HepG2 (cell line): ENCODE results near the gene HAUS7. TPM values are rescaled to one million over a fixed set of nuclear protein-coding genes. Genes with fewer than 3 reads are reported as not detected.

Source experiments
- ATAC-seq: fragments of 200-7000 bp; cut with Tn5 transposase; 3 replicates; pipeline ENCODE4 v1.9.1; 2020; ENCODE audit warnings: mild to moderate bottlenecking, moderate library complexity
- BruUV-seq: library from RNA; stranded (reverse); fragments of 400-500 nt; replicated peaks from 2 replicates; lab custom pipeline; 2021; lab: Mats Ljungman, UMichigan
- CTCF ChIA-PET: fragments of 300-600 bp; formaldehyde crosslinking; extraction: SDS; loops from one replicate; lab custom pipeline; 2021; ENCODE audit warnings: low total read pairs, inconsistent platforms, low intra/inter-chr PET ratio; lab: Yijun Ruan, JAX
- POLR2A ChIA-PET: fragments of 350-600 bp; sonication (Branson Sonifier 250); formaldehyde crosslinking; loops from one replicate; lab custom pipeline; 2020; ENCODE audit warnings: antibody characterized with exemption, inconsistent platforms; lab: Yijun Ruan, JAX
- DNase-seq: peaks from one replicate; pipeline ENCODE4 v3.0.0-alpha.2; 2015; ENCODE audit warnings: low spot score
- FAIRE-seq: peaks from 3 replicates; lab custom pipeline; 2011; peaks lifted over from hg19 to GRCh38; lab: Jason Lieb, UNC
- H2AFZ ChIP-seq: one replicate; pipeline ENCODE4 v1.6.1; 2011; ENCODE audit warnings: low read length, inconsistent platforms
- H3K27ac ChIP-seq: fragments of 300-600 bp; 3 replicates; pipeline ENCODE4 v1.8.0; 2011; ENCODE audit warnings: mixed run types, mild to moderate bottlenecking, mixed read lengths, low read length, inconsistent platforms; ENCODE audit not compliant: insufficient read depth; ENCODE audit errors: extremely low read length
- H3K27me3 ChIP-seq, 2 experiments: fragments of 200-600 bp in 1 of 2; 2 replicates in 1 of 2; 3 replicates in 1 of 2; pipeline versions ENCODE4 v1.6.0 to v1.8.0; 2011; ENCODE audit warnings: low read length in 2 of 2, mild to moderate bottlenecking in 2 of 2, moderate library complexity in 2 of 2, inconsistent platforms in 1 of 2; ENCODE audit not compliant: insufficient read depth in 2 of 2, control insufficient read depth in 1 of 2
- H3K36me3 ChIP-seq, 2 experiments: fragments of 200-600 bp in 1 of 2; replicated peaks in 1 of 2; 2 replicates in 1 of 2; 3 replicates in 1 of 2; pipeline versions ENCODE4 v1.5.1 to v1.8.0; 2011; ENCODE audit warnings: low read length in 2 of 2, inconsistent platforms in 1 of 2; ENCODE audit not compliant: insufficient read depth in 2 of 2, control insufficient read depth in 1 of 2
- H3K4me1 ChIP-seq: 2 replicates; pipeline ENCODE4 v1.5.1; 2012; ENCODE audit warnings: low read length, inconsistent platforms; ENCODE audit not compliant: insufficient read depth
- H3K4me2 ChIP-seq: 2 replicates; pipeline ENCODE4 v1.6.0; 2011; ENCODE audit warnings: low read depth, low read length, inconsistent platforms
- H3K4me3 ChIP-seq, 3 experiments: fragments of 200-600 bp in 1 of 3; sonication (generic), shearing (Covaris generic) in 1 of 3; replicated peaks in 1 of 3; 2 replicates each; pipeline ENCODE4 v1.5.1; 2011 to 2016; ENCODE audit warnings: low read length in 3 of 3, inconsistent platforms in 2 of 3, low read depth in 2 of 3, mild to moderate bottlenecking in 2 of 3, control low read depth in 1 of 3, mixed read lengths in 1 of 3; ENCODE audit not compliant: insufficient read depth in 1 of 3
- H3K79me2 ChIP-seq: one replicate; pipeline ENCODE4 v1.6.1; 2011; ENCODE audit warnings: low read length, inconsistent platforms; ENCODE audit not compliant: insufficient read depth
- H3K9ac ChIP-seq: 2 replicates; pipeline ENCODE4 v1.6.0; 2011; ENCODE audit warnings: mild to moderate bottlenecking, low read depth, low read length, inconsistent platforms; ENCODE audit not compliant: insufficient read depth
- H3K9me3 ChIP-seq: 2 replicates; pipeline ENCODE4 v1.5.1; 2012; ENCODE audit warnings: mild to moderate bottlenecking, low read length
- H4K20me1 ChIP-seq: 2 replicates; pipeline ENCODE4 v1.6.0; 2011; ENCODE audit warnings: inconsistent platforms, mild to moderate bottlenecking, low read length, moderate library complexity; ENCODE audit not compliant: insufficient read depth
- KDM5A ChIP-seq: fragments of 200-600 bp; sonication (generic); IDR thresholded peaks from 2 replicates; pipeline ENCODE4 v1.7.0; 2018; ENCODE audit warnings: antibody characterized with exemption, mild to moderate bottlenecking, low read length, borderline replicate concordance
- KLF11 ChIP-seq: IDR thresholded peaks from 2 replicates; pipeline ENCODE4 v1.6.1; 2016; ENCODE audit warnings: missing compliant biosample characterization
- POGZ ChIP-seq: sonication (generic); formaldehyde crosslinking; IDR thresholded peaks from 2 replicates; pipeline ENCODE4 v1.4.0; 2020; ENCODE audit warnings: mild to moderate bottlenecking, missing genetic modification reagents
- POLR2G ChIP-seq: fragments of 200-400 bp; formaldehyde crosslinking; IDR thresholded peaks from 2 replicates; pipeline ENCODE4 v1.6.1; 2018; ENCODE audit warnings: mild to moderate bottlenecking, low read depth, low read length, moderate library complexity
- SMYD3 ChIP-seq: sonication (generic); formaldehyde crosslinking; IDR thresholded peaks from 2 replicates; pipeline ENCODE4 v1.8.1; 2023; ENCODE audit warnings: mild to moderate bottlenecking, missing genetic modification reagents
- SRSF9 ChIP-seq: fragments of 200-400 bp; formaldehyde crosslinking; IDR thresholded peaks from 2 replicates; pipeline ENCODE4 v1.6.1; 2018; ENCODE audit warnings: borderline replicate concordance, mild to moderate bottlenecking, low read depth, low read length; ENCODE audit not compliant: insufficient read depth, poor library complexity, severe bottlenecking
- TBP ChIP-seq: sonication (generic); formaldehyde crosslinking; IDR thresholded peaks from 2 replicates; pipeline ENCODE4 v1.5.0; 2020; ENCODE audit warnings: missing genetic modification reagents
- TGIF2 ChIP-seq: IDR thresholded peaks from 2 replicates; pipeline ENCODE4 v1.6.1; 2016; ENCODE audit warnings: control low read depth, missing compliant biosample characterization
- ZKSCAN5 ChIP-seq: sonication (generic); formaldehyde crosslinking; IDR thresholded peaks from 2 replicates; pipeline ENCODE4 v1.5.1; 2020; ENCODE audit warnings: mild to moderate bottlenecking, missing genetic modification reagents
- ZNF10 ChIP-seq: sonication (generic); formaldehyde crosslinking; IDR thresholded peaks from 2 replicates; pipeline ENCODE4 v1.4.0; 2020; ENCODE audit warnings: mild to moderate bottlenecking, low read depth, missing genetic modification reagents, borderline replicate concordance
- ZNF382 ChIP-seq: sonication (generic); formaldehyde crosslinking; IDR thresholded peaks from 2 replicates; pipeline ENCODE4 v1.5.0; 2020; ENCODE audit warnings: missing genetic modification reagents, mild to moderate bottlenecking, borderline replicate concordance
- ZNF557 ChIP-seq: sonication (generic); formaldehyde crosslinking; IDR thresholded peaks from 2 replicates; pipeline ENCODE4 v1.4.0; 2020; ENCODE audit warnings: missing genetic modification reagents
- ZNF558 ChIP-seq: sonication (generic); formaldehyde crosslinking; IDR thresholded peaks from 2 replicates; pipeline ENCODE4 v1.9.0; 2022; ENCODE audit warnings: mild to moderate bottlenecking, missing genetic modification reagents, borderline replicate concordance
- ZNF644 ChIP-seq: IDR thresholded peaks from 2 replicates; pipeline ENCODE4 v1.6.1; 2016; ENCODE audit warnings: low read depth
- ZNF724P ChIP-seq: sonication (generic); formaldehyde crosslinking; IDR thresholded peaks from 2 replicates; pipeline ENCODE4 v1.8.0; 2022; ENCODE audit warnings: missing genetic modification reagents, borderline replicate concordance
- ZNF773 ChIP-seq: sonication (generic); formaldehyde crosslinking; IDR thresholded peaks from 2 replicates; pipeline ENCODE4 v1.4.0; 2020; ENCODE audit warnings: missing genetic modification reagents, borderline replicate concordance
- WGBS: methylation state at CpG from one replicate; pipeline ENCODE4 v1.1.6; 2017; ENCODE audit warnings: low lambda C conversion rate; 5-methylcytosine and 5-hydroxymethylcytosine counted together
- in situ Hi-C: cut with HindIII; loops from 2 replicates; pipeline ENCODE4 v1.10.0; 2017; ENCODE audit warnings: low pct_unique_long_range_greater_than_20kb; ENCODE audit not compliant: extremely low pct_ligation_motif_present
- intact Hi-C: fragments of 100-400 bp; cut with micrococcal nuclease; formaldehyde crosslinking; loops from one replicate; pipeline ENCODE4 v1.10.0; 2022; ENCODE audit not compliant: unreplicated experiment
- polyA plus RNA-seq, 8 experiments: library from polyadenylated mRNA; depleted of rRNA in 3 of 8; stranded (reverse) in 7 of 8; unstranded in 1 of 8; fragments of >200 nt; fragmentation: Illumina TruSeq in 4 of 8; extraction: Trizol in 4 of 8; gene quantifications; 2 replicates each; pipeline versions ENCODE4 v1.2.1 to v1.2.3, GENCODE V29; 2011 to 2016; ENCODE audit warnings: low read depth in 4 of 8, missing spikeins in 1 of 8, mixed read lengths in 1 of 8; ENCODE audit not compliant: insufficient read depth in 1 of 8
- total RNA-seq, 5 experiments: library from RNA; depleted of rRNA; stranded (reverse); fragments of >200 nt; fragmentation: Illumina TruSeq; extraction: Trizol; gene quantifications; 2 replicates each; pipeline ENCODE4 v1.2.3, GENCODE V29; 2016; ENCODE audit warnings: low read depth in 1 of 5
- TF ChIP-seq, protein P1 (sequence below): sonication (generic); formaldehyde crosslinking; IDR thresholded peaks from 2 replicates; pipeline ENCODE4 v1.4.0; 2020; ENCODE audit warnings: mild to moderate bottlenecking, missing genetic modification reagents

The HAUS7 gene
- total and polyA plus RNA-seq, 2 of the 13 experiments (the other 11 are each of a cell fraction or from before 2014, with no cell fraction given): 10.9 to 42.4 TPM

DNA sequence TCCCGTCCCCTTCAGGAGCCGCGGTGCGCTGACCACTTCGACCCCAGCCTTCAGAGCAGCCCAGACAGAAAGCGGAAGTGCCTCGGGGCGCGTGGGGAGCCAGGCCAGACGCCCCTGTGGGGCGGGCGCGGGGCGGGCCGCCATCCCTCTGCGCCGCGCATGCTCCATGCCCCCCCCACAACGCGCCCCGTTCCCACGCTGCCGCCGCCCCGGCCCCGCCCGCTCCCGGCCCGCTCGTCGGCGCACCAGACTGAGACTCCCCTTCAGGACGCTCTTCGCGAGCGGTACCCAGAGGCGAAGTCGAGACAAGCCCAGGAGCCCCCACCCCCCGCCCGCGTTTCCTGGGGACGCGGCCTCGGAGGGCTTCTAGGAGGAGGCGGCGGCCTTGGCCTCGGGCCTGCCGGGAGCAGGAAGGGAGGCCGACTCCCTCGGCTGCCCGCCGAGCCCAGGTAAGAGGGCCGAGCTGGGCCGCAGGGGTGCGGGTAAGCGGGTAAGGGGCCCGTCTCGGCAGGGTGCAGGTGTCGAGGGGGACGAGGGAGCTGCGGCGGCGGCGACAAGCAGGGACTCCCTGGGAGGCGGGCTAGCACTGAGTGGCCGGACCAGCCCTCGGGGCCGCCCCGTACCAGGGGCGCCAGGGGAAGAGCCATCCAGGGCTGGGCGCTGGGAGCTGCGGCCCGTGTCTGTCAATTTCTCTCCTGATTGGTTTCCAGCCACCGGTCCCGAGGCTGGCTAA lies 59.0 kb downstream of the HAUS7 start, which contains the start of gene ZFP92:
TSS of gene ZFP92 (plus strand) at position 218 of the 733 bp plus-strand sequence. CDS start 6,851 bp downstream, outside the sequence.
- no peak within 1 kb of the TSS for H3K4me2 ChIP-seq
- POLR2A ChIA-PET: no interaction called here
- TF ChIP-seq ZNF557 (CRISPR knock-in tag): no peak
- TF ChIP-seq KDM5A: no peak
- no peak for TF ChIP-seq POLR2G
- no peak for TF ChIP-seq ZNF724P (CRISPR knock-in tag)
- TF ChIP-seq ZNF773 (CRISPR knock-in tag): no peak
- no peak for TF ChIP-seq POGZ (CRISPR knock-in tag)
- no peak for TF ChIP-seq SMYD3 (CRISPR knock-in tag)
- no peak for TF ChIP-seq TGIF2 (CRISPR knock-in tag)
- TF ChIP-seq ZNF382 (CRISPR knock-in tag): no peak
- no peak for TF ChIP-seq ZNF10 (CRISPR knock-in tag)
- no peak for TF ChIP-seq ZNF644 (CRISPR knock-in tag)
- TF ChIP-seq ZNF558 (CRISPR knock-in tag): no peak
- no peak for TF ChIP-seq ZKSCAN5 (CRISPR knock-in tag)
- no peak for TF ChIP-seq TBP (CRISPR knock-in tag)
- no peak for TF ChIP-seq KLF11 (CRISPR knock-in tag)
- TF ChIP-seq, protein P1, sequence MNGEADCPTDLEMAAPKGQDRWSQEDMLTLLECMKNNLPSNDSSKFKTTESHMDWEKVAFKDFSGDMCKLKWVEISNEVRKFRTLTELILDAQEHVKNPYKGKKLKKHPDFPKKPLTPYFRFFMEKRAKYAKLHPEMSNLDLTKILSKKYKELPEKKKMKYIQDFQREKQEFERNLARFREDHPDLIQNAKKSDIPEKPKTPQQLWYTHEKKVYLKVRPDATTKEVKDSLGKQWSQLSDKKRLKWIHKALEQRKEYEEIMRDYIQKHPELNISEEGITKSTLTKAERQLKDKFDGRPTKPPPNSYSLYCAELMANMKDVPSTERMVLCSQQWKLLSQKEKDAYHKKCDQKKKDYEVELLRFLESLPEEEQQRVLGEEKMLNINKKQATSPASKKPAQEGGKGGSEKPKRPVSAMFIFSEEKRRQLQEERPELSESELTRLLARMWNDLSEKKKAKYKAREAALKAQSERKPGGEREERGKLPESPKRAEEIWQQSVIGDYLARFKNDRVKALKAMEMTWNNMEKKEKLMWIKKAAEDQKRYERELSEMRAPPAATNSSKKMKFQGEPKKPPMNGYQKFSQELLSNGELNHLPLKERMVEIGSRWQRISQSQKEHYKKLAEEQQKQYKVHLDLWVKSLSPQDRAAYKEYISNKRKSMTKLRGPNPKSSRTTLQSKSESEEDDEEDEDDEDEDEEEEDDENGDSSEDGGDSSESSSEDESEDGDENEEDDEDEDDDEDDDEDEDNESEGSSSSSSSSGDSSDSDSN (CRISPR knock-in tag): no peak
- no peak for TF ChIP-seq SRSF9
- TF ChIP-seq, all 625 proteins: peak for 0
- no peak for FAIRE-seq
- peaks cover 48% of the 10 kb centered on the region for H3K4me1 ChIP-seq
- no peak for DNase-seq
- H3K27ac ChIP-seq: peak within 1 kb of the TSS; percentile 67
- no peaks in the 10 kb centered on the region for H3K9me3 ChIP-seq
- no peaks in the 10 kb centered on the region for H3K36me3 ChIP-seq
- no peak for ATAC-seq
- no TSS peak for BruUV-seq
- H3K4me3 ChIP-seq: no peak within 1 kb of the TSS
- H4K20me1 ChIP-seq: no peaks in the 10 kb centered on the region
- no peaks in the 10 kb centered on the region for H3K79me2 ChIP-seq
- H3K9ac ChIP-seq: no peak within 1 kb of the TSS
- H3K27me3 ChIP-seq: peaks cover 0 to 2% of the 10 kb centered on the region in 2 experiments; a peak in 1 of 5 replicates
- 99% methylated on average over 24 of the region's 75 CpGs for WGBS
- in situ Hi-C loops (loop anchor here (10.0 kb wide), 1 partner anchor 377 kb away; no protein-coding TSS in a partner anchor), intact Hi-C loops (no loop called here)
- CTCF ChIA-PET: no interaction called here
- H2AFZ ChIP-seq: no peak within 1 kb of the TSS
